ENCODE measurements around the gene LAMA2. TPM values are rescaled to one million over a fixed set of nuclear protein-coding genes. Genes with fewer than 3 reads are reported as not detected.

The LAMA2 gene
- total RNA-seq, 1 donor from 2014 or later = 320 TPM

- DNase-seq = peak; percentile 45
These were observed 435.2 kb downstream of the LAMA2 start for GRCh38 chr6:129317931-129318820.

DNA sequence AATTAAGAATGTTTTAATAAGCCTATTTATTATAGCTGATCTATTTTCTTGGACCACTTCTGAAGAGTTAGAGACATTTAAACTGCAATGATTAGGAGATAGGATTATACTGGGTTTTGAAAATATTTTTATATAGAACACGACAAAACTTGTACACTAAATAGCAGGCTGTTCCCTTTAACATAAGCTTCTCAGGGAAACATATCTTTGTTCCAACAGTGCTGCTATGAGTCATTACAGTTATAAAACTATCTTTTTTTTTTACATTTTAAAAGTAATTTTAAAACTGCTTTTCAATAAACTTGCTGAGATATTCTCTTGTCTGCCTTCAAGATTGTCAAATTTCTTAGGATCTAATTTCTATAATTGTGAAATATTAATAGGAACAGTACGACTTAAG, 438.0 kb downstream of the LAMA2 start:
- DNase-seq = no peak

- no peak for DNase-seq
These were observed 438.4 kb downstream of the LAMA2 start for GRCh38 chr6:129321303-129321702.

GRCh38 chr6:129324345-129324744, 441.4 kb downstream of the LAMA2 start:
- no peak for DNase-seq

DNA sequence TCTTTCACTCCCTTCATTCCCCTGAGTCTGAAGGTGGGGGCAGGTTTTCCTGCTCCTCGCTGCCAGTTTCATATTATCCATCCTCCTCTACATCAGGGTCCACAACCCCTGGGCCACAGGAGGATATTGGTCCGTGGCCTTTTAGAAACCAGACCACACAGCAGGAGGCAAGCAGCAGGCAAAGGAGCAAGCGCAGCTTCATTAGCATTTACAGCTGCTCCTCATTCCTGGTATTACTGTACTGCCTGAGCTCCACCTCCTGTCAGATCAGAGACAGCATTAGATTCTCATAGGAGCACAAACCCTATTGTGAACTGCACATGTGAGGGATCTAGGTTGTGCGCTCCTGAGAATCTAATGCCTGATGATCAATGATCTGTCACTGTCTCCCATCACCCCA, 446.7 kb downstream of the LAMA2 start:
- no peak for DNase-seq

GRCh38 chr6:129331450-129332138, 448.7 kb downstream of the LAMA2 start:
- no peak for DNase-seq

- no peak for DNase-seq
These were observed 452.9 kb downstream of the LAMA2 start for GRCh38 chr6:129335792-129336191.

DNA sequence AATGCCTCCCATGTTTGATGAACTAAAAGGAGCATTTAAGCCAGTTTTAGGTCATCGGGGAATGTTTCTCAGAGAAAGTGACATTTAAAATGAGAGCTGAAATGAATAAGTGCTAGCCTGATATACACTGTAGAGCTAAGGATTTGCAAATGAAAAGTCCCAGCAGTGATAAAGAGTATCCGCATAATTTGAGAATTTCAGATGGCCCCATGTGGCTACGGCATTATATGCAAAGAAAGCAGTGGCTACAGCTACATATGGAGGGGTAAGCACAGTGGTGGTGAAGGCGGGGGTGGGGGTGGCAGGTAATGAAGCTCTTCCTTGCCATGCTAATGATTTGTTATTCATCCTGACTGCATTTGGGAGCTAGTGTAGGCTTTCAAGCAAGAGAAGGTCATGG, 455.7 kb downstream of the LAMA2 start:
- no peak for DNase-seq

GRCh38 chr6:129340983-129341382, 458.0 kb downstream of the LAMA2 start:
- DNase-seq = no peak

GRCh38 chr6:129342243-129342642, 459.3 kb downstream of the LAMA2 start:
- DNase-seq = no peak

GRCh38 chr6:129342796-129343195, 459.9 kb downstream of the LAMA2 start:
- DNase-seq = no peak

DNA sequence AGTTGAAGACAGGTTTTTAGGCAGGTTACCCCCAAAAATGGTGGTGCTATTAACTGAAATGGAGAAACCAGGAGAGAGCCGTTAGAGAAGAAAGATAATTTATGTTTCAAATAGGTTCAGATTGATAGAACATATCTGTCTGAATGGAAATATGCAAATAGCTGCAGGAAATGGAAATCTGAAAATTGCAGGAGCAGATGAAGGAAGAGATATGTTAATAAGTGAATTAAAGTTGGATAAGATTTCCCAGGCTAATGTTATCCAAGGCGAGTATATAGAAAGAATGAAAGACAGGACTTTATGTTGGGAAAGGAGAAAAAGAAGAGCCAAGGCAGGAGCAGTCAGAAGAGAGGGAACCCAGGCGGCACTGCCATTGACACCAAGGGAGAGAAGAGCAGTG, 461.4 kb downstream of the LAMA2 start:
- no peak for DNase-seq

DNA sequence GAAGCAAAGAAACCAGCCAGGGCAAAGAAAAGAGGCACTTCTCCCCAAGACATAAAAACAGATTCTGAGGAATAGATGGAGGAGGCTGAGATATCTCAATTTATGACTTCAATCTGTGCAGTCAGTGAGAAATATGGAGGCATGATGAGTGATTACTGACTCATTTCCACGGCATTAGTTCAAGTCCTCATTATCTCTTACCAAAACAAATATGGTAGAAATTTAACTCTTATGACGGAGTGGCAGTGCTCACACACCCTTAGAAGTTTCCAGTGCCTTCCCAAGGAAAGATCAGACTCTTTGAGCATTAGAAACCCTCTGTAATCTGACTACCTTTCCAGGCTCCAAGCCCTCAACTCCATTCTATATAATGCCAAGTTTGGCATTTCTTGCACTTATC, 463.0 kb downstream of the LAMA2 start:
- no peak for DNase-seq

DNA sequence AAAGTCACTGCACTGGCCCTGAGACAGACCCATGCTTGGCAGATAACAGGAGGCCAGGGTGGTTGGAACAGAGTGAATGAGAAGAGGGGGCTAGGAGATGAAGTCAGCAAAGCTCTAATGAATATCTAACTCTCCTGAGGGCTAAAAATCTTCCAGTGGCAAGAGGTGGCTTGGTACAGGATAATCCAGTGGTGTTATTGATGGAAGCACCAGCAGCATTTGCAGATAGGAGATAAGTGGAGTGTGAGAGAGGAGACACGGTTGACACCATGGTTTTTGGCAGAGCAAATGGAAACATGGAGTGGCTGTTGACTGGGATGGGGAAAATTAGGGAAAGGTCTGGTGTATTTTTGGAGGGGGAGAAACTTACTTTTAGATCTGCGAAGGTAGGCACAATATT, 464.0 kb downstream of the LAMA2 start:
- no peak for DNase-seq

- no peak for DNase-seq
These were observed 467.3 kb downstream of the LAMA2 start for GRCh38 chr6:129350278-129350677.

GRCh38 chr6:129351807-129352206, 468.9 kb downstream of the LAMA2 start:
- peak; percentile 11 for DNase-seq

DNA sequence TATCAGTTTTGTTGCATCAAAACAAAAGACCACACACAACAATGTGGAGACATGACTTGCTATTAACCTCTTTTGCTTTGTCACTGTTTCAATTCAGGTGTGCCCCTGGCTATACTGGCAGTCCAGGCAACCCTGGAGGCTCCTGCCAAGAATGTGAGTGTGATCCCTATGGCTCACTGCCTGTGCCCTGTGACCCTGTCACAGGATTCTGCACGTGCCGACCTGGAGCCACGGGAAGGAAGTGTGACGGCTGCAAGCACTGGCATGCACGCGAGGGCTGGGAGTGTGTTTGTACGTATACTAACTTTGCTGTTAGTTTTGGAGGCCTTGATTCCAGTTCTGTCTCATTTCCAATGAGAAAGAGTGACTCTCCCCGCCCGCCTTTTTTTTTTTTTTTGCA, 470.1 kb downstream of the LAMA2 start:
- DNase-seq = no peak

GRCh38 chr6:129356129-129356528, 473.2 kb downstream of the LAMA2 start:
- DNase-seq = no peak

DNA sequence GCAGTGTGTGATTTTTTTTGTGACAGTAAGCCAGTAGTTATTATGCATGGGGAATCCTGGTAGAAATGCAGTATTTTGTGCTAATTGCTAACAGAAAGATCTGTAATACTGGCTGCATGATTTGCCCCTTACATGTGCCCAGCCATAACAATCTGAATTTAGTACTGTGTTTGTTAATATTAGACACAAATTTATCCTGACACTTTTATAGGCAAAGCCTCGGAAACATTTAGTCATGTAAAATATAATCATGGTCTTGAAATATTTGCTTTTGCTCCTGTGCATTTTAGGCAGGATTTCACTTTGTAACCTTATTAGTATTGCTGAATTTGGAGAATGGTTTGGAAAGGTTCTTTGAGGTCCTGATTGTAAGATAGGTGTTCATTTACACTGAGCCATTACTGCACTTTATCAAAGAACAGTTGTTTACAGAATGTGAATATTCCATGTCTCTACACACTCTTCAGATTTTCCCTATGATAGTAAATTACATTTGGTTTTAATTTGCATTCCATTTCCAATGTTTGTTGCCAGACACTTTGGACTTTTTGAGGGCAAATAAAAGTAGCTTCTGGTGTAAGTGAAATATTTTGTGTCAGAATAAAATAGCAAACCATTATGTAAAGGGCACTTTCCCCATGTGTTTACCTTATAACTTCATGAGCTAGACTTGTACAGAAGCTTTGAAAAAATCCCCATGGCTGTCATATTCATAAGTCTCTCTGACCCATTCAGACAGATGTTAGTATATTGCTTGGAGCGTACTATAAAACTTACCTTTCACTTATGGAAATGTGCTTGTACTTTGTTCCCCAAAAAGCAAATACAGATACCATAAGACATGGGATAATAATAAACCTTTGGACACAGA, 477.1 kb downstream of the LAMA2 start:
- DNase-seq = no peak

GRCh38 chr6:129360682-129360955, 477.7 kb downstream of the LAMA2 start:
- no peak for DNase-seq

- no peak for DNase-seq
These were observed 481.1 kb downstream of the LAMA2 start for GRCh38 chr6:129364037-129364436.

DNA sequence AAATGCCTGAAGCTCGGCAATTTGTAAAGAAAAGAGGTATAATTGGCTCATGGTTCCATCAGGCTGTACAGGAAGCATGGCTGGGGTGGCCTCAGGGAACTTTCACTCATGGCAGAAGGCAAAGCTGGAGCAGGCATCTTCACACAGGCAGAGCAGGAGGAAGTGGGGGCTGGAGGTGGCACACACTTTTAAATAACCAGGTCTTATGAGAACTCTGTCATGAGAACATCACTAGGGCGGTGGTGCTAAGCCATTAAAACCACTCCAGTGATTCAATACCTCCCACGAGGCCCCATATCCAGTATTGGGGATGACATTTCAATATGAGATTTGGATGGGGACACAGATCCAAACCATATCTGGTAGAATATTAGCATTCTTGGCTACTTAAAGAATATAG, 481.8 kb downstream of the LAMA2 start:
- DNase-seq = no peak

DNA sequence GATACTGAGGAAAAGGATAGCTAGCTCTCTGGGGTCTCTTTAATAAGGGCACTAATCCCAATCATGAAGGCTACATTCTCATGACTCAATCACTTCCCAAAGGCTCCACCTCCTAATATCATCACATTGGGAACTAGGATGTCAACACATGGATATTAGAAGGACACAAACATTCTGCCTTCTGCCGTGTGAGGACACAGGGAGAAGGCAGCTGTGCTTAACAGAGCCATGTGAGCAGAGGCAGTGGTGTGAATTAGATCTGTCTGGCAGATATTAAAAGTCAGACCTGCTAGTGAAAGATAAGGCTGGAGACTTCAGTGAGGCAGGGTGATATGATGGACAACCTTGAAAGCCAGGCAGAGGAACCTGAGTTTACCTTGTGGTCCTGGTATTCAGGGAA, 485.1 kb downstream of the LAMA2 start:
- no peak for DNase-seq

All from tongue (tissue), 2 donors.